ENCODE data around the gene CSRP2.

Gene CSRP2

DNA sequence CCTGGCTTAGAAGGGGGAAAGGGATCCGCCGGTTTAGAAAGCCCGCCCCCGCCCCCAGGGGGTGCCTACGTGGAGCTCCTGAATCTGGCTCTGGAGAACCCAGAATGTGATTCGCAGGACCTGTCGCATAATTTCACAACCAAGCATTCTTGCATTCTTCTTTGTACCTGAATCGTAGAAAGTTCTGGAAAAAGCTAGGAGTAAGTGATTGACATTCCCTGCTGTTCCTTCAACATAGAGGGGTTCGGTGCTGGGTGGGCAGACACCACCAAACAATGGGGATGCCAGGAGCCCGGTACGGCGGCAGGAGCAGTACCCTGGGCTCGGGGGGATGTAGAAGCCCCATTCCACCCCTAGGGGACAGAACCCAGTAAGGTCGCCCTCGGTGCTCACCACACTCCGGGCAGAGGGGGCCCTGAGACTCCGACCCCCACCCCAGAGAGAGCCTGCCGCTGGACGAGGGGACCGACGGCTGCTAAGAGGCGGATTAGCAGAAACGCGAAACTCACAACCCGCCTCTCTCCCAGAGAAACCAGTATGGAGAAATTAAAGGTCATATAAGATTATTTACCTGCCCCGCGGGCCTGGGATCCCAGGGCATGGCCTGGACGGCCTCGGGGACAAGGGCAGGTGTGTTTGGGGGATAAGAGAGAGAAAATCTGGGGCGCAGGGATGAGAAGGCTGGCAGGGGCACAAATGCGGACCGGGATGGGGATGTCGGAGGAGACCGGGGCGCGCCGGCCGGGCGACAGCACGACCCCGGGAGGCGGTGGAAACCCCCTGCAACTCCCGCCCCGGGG lies 520 bp downstream of the CSRP2 start:
- TF ChIP-seq, protein P1, sequence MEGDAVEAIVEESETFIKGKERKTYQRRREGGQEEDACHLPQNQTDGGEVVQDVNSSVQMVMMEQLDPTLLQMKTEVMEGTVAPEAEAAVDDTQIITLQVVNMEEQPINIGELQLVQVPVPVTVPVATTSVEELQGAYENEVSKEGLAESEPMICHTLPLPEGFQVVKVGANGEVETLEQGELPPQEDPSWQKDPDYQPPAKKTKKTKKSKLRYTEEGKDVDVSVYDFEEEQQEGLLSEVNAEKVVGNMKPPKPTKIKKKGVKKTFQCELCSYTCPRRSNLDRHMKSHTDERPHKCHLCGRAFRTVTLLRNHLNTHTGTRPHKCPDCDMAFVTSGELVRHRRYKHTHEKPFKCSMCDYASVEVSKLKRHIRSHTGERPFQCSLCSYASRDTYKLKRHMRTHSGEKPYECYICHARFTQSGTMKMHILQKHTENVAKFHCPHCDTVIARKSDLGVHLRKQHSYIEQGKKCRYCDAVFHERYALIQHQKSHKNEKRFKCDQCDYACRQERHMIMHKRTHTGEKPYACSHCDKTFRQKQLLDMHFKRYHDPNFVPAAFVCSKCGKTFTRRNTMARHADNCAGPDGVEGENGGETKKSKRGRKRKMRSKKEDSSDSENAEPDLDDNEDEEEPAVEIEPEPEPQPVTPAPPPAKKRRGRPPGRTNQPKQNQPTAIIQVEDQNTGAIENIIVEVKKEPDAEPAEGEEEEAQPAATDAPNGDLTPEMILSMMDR (IDR thresholded peaks at IDR 0.05) = no peak

DNA sequence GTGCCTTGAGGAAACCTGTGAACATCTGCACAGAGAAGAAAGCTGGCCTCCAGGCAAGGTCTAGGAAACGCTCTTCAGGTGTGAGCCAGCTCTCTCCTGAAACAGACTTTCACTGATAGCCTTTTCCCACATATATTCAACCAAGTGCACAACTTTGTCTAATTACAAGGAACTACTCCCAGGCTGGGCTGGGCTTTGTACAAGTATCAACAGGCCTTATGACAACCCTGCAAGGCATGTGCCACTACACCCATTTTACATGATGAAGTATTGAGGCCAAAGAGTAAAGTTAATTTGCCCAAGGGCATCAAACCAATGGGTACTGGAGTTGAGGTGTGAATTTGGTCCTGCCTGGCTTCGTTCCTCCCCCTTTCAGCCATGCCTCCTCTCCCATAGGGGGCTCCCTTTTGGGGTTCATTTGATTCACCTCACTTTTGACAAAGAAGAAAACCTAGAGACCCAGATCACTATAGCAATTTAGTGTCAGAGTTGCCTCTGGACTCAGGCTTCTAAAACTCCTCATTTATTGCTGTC lies 2.1 kb downstream of the CSRP2 start:
- TF ChIP-seq, protein P1 (IDR thresholded peaks at IDR 0.05) = no peak

DNA sequence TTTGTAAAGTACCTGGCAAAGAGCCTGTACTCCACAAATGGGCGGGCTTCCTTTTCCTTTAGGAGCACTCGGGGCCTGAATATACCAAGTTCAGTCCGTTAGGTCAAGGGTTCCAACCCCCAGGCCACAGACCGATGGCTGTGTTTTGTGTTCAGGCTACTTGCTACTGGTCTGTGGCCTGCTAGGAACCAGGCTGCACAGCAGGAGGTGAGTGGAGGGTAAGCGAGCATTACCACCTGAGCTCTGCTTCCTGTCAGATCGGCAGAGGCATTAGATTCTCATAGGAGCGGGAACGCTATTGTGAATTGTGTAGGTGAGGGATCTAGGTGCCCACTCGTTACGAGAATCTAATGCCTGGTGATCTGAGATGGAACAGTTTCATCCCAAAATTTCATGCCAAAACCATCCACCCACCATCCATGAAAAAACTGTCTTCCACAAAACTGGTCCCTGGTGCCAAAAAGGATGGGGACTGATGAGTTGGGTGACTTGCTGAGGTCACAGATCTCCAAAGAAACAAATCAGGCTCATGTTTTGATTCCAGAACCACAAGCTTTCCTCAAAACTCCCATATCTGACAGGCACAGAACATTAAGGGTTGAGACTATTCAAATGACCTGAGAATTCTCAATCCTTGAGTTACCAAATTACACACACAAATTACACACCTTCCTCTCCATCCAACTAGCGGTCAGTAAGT lies 4.2 kb downstream of the CSRP2 start:
- TF ChIP-seq, protein P1 (IDR thresholded peaks at IDR 0.05) = no peak

DNA sequence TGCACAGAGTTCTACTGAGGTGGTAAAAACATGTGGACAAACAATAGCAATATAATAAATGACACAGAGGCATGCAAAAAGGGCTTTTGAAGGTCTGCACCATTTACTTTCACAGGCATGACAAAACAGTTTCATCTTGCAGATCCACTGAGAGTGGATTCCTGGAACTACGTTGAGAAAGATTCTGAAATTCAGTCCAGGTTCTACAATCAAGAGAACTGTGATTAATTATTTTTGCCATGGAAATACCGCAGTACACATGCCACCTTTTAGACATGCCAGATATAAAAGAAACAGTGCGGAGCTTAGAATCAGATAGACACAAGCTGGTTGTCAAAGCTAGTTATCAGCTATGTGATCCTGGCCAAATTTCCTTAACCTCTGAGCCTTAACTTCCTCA lies 4.8 kb downstream of the CSRP2 start:
- TF ChIP-seq, protein P1 (IDR thresholded peaks at IDR 0.05) = no peak

DNA sequence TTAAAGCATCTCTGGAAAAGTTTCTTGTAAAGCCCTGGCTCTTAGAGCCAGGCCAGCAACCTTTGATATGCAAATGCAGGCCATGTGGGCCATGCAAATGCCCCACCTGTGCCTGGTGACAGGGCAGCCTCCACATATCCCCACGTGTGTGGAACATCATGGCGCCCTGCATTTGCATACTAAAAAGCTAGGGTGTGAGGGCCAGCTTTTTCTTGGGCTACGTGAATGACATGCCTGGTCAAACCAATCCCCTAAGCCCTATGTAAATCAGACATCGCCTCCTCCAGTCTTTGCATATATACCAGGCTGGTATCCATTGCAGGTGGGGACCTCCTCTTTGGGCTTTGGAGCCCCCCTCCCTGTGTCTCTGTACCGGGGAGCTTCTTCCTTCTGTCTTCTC lies 6.4 kb downstream of the CSRP2 start:
- TF ChIP-seq, protein P1 (IDR thresholded peaks at IDR 0.05) = no peak

DNA sequence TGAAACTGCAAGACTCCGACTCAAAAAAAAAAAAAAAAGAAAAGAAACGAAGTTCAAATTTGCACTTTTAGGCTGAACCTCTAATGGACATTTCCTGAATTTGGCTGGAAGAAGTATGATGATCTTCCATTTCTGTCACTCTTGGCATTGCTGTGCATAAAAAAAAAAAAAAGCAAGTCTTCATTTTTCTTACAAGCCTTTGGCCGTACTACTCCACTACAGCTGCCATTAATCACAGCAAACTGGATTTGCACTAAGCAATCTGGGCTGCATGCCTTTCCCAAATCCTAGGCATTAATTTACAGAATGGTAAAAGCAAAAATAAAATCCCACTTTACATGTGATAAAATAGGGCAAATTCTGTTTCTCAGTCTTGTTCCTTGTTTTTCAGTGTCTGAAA lies 7.1 kb downstream of the CSRP2 start:
- TF ChIP-seq, protein P1 (IDR thresholded peaks at IDR 0.05) = no peak

DNA sequence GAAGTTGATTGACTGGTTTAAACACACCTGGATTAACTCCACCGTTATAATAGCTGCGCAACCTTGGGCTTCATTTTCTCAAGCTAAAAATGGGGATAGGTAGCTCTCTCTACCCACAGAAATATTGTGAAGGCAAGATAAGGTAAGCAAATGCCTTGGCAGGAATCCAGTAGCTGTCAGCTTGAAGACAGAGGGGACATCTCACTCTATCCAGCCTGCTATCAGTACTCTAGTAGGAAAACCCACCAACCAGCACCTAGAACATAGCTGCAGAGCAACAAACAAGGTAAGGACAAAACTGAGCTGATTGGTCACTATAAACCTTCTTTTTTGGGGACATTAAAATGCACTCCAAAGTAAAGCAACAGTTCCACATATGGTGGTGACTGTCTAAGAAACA lies 7.7 kb downstream of the CSRP2 start:
- TF ChIP-seq, protein P1 (IDR thresholded peaks at IDR 0.05) = no peak
